Measurements from ENCODE around the gene TIGD1. TPM values are rescaled to one million over a fixed set of nuclear protein-coding genes. Genes with fewer than 3 reads are reported as not detected.
A peak's percentile ranks its signal among the peaks of the same experiment; 100 is the strongest.

The TIGD1 gene
- total and polyA plus RNA-seq, 11 donors: 0.99 to 3.8 (median 1.6) TPM

DNA sequence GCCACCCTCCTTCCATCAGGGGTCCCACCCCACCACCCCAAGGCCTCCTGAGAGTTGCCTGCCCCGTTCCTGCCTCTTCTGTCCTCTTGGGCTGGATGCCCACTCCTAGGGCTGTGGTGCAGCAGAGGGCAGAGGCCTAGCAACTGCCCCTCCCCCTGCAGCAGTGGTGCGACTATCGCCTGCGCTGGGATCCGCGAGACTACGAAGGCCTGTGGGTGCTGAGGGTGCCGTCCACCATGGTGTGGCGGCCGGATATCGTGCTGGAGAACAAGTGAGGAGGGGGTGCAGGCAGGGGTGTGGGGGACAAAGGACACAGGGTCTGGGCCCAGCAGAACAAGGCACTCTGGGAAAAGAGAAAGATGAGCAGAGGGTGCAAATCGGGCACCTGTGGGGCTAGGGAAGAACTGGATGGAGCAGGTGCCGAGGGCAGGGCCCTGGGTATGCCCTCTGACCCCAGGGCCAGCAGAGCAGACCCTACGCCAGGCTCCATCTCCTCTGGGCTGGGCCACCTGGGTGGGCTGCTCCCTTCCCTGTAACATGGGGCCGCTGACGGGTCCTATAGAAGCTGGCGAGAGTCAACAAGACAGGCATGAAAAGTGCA, 9.8 kb downstream of the TIGD1 start:
- Histone ChIP-seq H3K27ac (no peak overlapping the region), H3K36me3 (no peaks in the 10 kb centered on the region), H3K4me1 (peaks cover 0 to 13% (median 0%) of the 10 kb centered on the region in 12 donors), H3K27me3 (peaks cover 0 to 8% (median 0%) of the 10 kb centered on the region in 9 donors), H3K4me3 (no peak overlapping the region), H3K9me3 (peaks cover 0 to 7% (median 0%) of the 10 kb centered on the region in 12 donors)
- intact Hi-C loops (cut with DNase I): no loop called here
- ATAC-seq (no peak), DNase-seq (peak in 1 of 5 donors; percentile 40)
- 87 to 92% (median 88%) methylated on average over 16 to 17 of the region's 17 CpGs for WGBS, 4 donors
- TF ChIP-seq POLR2A (IDR thresholded peaks at IDR 0.05): no peak
- TF ChIP-seq, protein P1, sequence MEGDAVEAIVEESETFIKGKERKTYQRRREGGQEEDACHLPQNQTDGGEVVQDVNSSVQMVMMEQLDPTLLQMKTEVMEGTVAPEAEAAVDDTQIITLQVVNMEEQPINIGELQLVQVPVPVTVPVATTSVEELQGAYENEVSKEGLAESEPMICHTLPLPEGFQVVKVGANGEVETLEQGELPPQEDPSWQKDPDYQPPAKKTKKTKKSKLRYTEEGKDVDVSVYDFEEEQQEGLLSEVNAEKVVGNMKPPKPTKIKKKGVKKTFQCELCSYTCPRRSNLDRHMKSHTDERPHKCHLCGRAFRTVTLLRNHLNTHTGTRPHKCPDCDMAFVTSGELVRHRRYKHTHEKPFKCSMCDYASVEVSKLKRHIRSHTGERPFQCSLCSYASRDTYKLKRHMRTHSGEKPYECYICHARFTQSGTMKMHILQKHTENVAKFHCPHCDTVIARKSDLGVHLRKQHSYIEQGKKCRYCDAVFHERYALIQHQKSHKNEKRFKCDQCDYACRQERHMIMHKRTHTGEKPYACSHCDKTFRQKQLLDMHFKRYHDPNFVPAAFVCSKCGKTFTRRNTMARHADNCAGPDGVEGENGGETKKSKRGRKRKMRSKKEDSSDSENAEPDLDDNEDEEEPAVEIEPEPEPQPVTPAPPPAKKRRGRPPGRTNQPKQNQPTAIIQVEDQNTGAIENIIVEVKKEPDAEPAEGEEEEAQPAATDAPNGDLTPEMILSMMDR (IDR thresholded peaks at IDR 0.05): no peak

DNA sequence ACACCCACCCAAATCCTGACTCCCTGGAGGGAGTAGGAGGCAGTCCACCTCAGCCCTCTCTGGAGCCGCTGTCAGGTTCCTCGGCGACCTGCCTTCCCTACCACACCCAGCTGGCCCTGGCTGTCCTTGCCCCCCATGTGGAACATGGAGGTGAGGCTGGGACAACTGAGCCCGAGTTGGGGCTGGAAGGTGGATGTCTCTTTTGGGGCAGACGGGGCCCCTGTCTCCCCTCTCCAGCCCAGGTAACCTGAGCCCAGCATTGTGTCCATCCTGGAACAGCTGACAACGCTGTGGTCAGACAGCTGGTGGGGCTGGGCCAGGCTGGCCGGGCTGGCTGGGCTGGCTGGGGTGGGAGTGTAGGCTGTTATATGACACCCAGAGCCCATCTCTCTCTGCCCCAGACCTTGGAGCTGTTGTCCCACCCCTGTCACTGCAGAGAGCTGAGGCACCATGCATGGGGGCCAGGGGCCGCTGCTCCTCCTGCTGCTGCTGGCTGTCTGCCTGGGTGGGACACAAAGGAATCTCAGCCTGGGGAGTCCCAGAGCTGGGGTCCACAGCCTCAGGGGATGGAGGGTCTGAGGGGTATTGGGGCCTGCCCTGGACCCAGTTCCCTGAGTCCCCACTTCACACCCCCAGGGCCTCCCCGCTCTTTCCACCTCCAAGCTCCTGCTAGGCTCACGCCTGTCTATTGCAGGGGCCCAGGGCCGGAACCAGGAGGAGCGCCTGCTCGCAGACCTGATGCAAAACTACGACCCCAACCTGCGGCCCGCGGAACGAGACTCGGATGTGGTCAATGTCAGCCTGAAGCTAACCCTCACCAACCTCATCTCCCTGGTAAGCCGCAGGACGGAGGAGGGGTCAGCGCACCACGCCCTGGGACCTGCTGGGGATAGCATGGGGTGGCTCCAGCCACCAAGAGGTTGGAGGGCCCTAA, 10.8 kb downstream of the TIGD1 start, which contains the start of gene CHRNG:
CHRNG (plus strand) TSS at position 395 of the 934 bp plus-strand sequence; CDS start at position 451, 56 bp downstream.
- Histone ChIP-seq H3K9me3 (peaks cover 0 to 7% (median 0%) of the 10 kb centered on the region in 12 donors), H3K4me3 (no peak within 1 kb of the TSS), H3K27me3 (peaks cover 0 to 11% (median 0%) of the 10 kb centered on the region in 9 donors), H3K27ac (no peak within 1 kb of the TSS), H3K4me1 (peaks cover 0 to 13% (median 0%) of the 10 kb centered on the region in 12 donors), H3K36me3 (no peaks in the 10 kb centered on the region)
- TF ChIP-seq POLR2A (IDR thresholded peaks at IDR 0.05): no peak
- TF ChIP-seq, protein P1 (IDR thresholded peaks at IDR 0.05): no peak
- DNase-seq (peak in 1 of 5 donors; percentile 46), ATAC-seq (no peak)
- WGBS, 4 donors: 70 to 76% (median 73%) methylated on average over 9 to 23 of the region's 23 CpGs
- intact Hi-C loops (cut with DNase I): no loop called here

- Histone ChIP-seq H3K27me3 (peaks cover 0 to 11% (median 0%) of the 10 kb centered on the region in 9 donors), H3K4me1 (peaks cover 0 to 13% (median 0%) of the 10 kb centered on the region in 12 donors), H3K36me3 (no peaks in the 10 kb centered on the region), H3K9me3 (peaks cover 0 to 7% (median 0%) of the 10 kb centered on the region in 12 donors), H3K4me3 (no peak overlapping the region), H3K27ac (no peak overlapping the region)
- TF ChIP-seq, protein P1 (IDR thresholded peaks at IDR 0.05): no peak
- TF ChIP-seq POLR2A (IDR thresholded peaks at IDR 0.05): no peak
- ATAC-seq: peak in 1 of 4 donors; percentile 4
- 44 to 56% (median 45%) methylated on average over 4 of the region's 4 CpGs for WGBS, 4 donors
- DNase-seq: peak in 1 of 5 donors; percentile 40
- intact Hi-C loops (cut with DNase I): no loop called here
Observed at GRCh38 chr2:232538671-232539070, 11.7 kb downstream of the TIGD1 start.

DNA sequence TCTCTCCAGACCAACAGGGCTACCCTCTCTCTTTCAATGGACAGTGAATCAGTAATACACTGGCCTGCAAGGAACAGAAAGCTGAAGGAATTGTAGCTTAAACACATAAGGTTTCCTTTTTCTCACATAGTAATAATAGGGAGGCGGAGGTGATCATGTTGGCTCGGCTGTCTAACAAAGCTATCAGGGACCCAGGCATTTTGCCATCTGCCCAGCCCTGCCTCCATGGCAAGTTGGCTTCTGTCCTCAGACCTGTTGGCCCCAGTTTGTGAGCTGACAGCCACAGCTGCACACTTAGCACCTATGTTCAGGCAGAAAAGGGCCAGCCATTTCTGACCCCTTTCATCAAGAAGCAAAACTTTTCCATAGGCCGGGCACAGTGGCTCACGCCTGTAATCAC, 12.9 kb downstream of the TIGD1 start:
- peak; percentile 44 to 78 (median 63) for ATAC-seq
- peak overlapping the region in 3 of 12 donors; percentile 34 to 52 (median 35) for H3K27ac ChIP-seq
- no peaks in the 10 kb centered on the region for H3K36me3 ChIP-seq
- H3K27me3 ChIP-seq: peaks cover 0 to 11% (median 0%) of the 10 kb centered on the region in 9 donors
- H3K9me3 ChIP-seq: peaks cover 0 to 7% (median 0%) of the 10 kb centered on the region in 12 donors
- peaks cover 0 to 13% (median 0%) of the 10 kb centered on the region in 12 donors for H3K4me1 ChIP-seq
- WGBS, 4 donors: 46 to 61% (median 58%) methylated on average over 4 of the region's 4 CpGs
- H3K4me3 ChIP-seq: no peak overlapping the region
- TF ChIP-seq, protein P1 (IDR thresholded peaks at IDR 0.05): no peak
- TF ChIP-seq POLR2A (IDR thresholded peaks at IDR 0.05): no peak
- peak; percentile 44 to 72 (median 63) for DNase-seq
- intact Hi-C loops (cut with DNase I): no loop called here
